Spinal cord (tissue), 10 donors: ENCODE results near the gene FAM168A. TPM values are rescaled to one million over a fixed set of nuclear protein-coding genes. Genes with fewer than 3 reads are reported as not detected.

ENCODE experiments used
- DNase-seq, 6 donors: peaks; one replicate each; pipeline versions ENCODE4 v3.0.0 to v3.0.0-alpha.2; 2013 to 2015; ENCODE audit warnings: low spot score in 6 of 6, low read depth in 4 of 6
- H3K27ac ChIP-seq: one replicate; pipeline ENCODE4 v1.5.1; 2013; ENCODE audit warnings: low read depth, low read length, control low read depth
- H3K27me3 ChIP-seq: one replicate; pipeline ENCODE4 v1.6.1; 2013; ENCODE audit warnings: low read length; ENCODE audit not compliant: control insufficient read depth, insufficient read depth
- H3K36me3 ChIP-seq: one replicate; pipeline ENCODE4 v1.6.1; 2013; ENCODE audit warnings: low read length; ENCODE audit not compliant: control insufficient read depth, insufficient read depth
- H3K4me1 ChIP-seq: one replicate; pipeline ENCODE4 v1.6.1; 2013; ENCODE audit warnings: low read length; ENCODE audit not compliant: control insufficient read depth, insufficient read depth
- H3K4me3 ChIP-seq: one replicate; pipeline ENCODE4 v1.5.1; 2013; ENCODE audit warnings: low read depth, low read length, control low read depth
- H3K9me3 ChIP-seq: one replicate; pipeline ENCODE4 v1.6.1; 2013; ENCODE audit warnings: low read length; ENCODE audit not compliant: control insufficient read depth, insufficient read depth
- WGBS: methylation state at CpG from one replicate; pipeline ENCODE4 v1.1.5; 2013; ENCODE audit warnings: missing lambda C conversion rate; ENCODE audit not compliant: insufficient coverage; 5-methylcytosine and 5-hydroxymethylcytosine counted together
- polyA plus RNA-seq, 2 donors: library from polyadenylated mRNA; unstranded; fragments of 120-200 nt; gene quantifications; one replicate each; pipeline ENCODE4 v1.2.1, GENCODE V29; 2013; ENCODE audit not compliant: insufficient read length in 2 of 2
- total RNA-seq, 2 donors: library from RNA; depleted of rRNA in 1 of 2; stranded (reverse); fragments of 120-200 nt in 1 of 2; fragments of >200 nt in 1 of 2; gene quantifications; one replicate each; pipeline versions ENCODE4 v1.2.3 to v1.2.4, GENCODE V29; 2013 to 2014
- donor health status: healthy.

Gene FAM168A
- total and polyA plus RNA-seq, 4 donors = 57.5 to 154 (median 103) TPM

DNA sequence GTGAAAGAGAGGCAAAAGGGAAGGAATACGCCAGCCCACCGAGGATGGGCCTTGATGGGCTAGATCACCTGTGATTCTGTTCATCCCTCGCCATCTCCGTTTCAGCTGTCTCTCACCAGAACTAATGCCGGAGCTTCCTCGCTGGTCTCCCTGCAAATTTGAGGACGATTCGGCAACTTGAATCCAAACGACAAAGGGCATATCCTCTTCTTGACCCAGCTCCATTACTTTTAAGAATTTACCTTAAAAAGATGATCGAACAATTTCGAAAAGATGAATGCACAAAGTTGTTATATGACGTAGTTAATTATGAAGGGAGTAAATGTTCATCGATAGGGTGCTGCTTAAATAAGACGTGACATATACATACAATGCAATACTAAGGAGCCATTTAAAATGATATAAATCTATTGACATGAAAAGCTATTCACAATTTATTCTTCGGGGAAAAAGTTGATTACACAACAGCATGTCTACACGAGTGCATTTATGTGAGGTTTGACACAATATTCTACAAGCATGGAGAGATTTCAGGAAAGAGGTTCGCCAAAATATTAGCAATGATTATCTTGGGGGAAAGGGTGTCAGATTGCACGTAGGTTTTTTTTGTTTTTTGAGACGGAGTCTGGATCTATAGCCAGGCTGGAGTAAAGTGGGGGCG is 937 bp upstream of the FAM168A start:
- Histone ChIP-seq H3K9me3 (no peaks in the 10 kb centered on the region), H3K4me1 (peaks cover 13% of the 10 kb centered on the region), H3K4me3 (peak overlapping the region; percentile 89), H3K27me3 (no peaks in the 10 kb centered on the region), H3K36me3 (no peaks in the 10 kb centered on the region), H3K27ac (peak overlapping the region; percentile 95)
- no peak for DNase-seq
- WGBS = 28% methylated on average over 9 of the region's 20 CpGs

DNA sequence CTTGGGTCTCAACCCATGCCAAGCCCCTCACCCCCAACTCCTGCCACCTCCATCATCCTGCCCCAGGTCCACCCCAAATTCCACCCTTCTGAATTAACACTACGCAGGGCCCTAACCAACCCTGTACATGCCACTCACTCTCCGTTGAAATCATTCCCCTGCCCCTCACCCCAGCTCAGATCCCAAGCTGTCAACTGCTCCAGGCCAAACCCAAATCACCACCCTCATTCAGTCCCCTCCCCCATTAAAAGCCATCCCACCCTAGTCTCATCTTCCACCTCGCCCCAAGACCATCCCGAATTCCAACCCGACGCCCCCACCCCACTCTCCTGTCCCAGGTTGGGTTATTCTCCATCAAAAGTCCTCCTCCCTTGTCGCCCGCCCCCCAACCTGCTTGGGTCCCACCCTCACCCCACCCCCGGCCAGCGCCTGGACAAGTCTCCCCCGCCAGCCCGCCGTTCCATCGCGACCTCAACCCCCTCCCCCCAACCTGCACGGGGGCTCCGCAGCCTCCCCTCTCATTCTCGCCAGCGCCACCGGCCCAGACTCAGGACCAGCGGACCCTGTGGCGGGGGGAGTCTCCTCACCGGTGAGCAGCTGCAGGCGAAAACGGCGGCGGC is 466 bp downstream of the FAM168A start:
- under 1% methylated on average over 12 of the region's 27 CpGs for WGBS
- H3K27me3 ChIP-seq = no peaks in the 10 kb centered on the region
- peaks cover 13% of the 10 kb centered on the region for H3K4me1 ChIP-seq
- no peaks in the 10 kb centered on the region for H3K36me3 ChIP-seq
- DNase-seq = peak in 2 of 6 donors; percentile 53 to 54
- peak overlapping the region; percentile 89 for H3K4me3 ChIP-seq
- H3K27ac ChIP-seq = peak overlapping the region; percentile 95
- H3K9me3 ChIP-seq = no peaks in the 10 kb centered on the region

- H3K4me1 ChIP-seq = peaks cover 13% of the 10 kb centered on the region
- peak overlapping the region; percentile 89 for H3K4me3 ChIP-seq
- H3K27me3 ChIP-seq = no peaks in the 10 kb centered on the region
- H3K36me3 ChIP-seq = no peaks in the 10 kb centered on the region
- H3K27ac ChIP-seq = no peak overlapping the region
- DNase-seq = no peak
- no peaks in the 10 kb centered on the region for H3K9me3 ChIP-seq
- WGBS = 80% methylated on average over 2 of the region's 2 CpGs
Measured at GRCh38 chr11:73596547-73596946, 1.4 kb downstream of the FAM168A start.

DNA sequence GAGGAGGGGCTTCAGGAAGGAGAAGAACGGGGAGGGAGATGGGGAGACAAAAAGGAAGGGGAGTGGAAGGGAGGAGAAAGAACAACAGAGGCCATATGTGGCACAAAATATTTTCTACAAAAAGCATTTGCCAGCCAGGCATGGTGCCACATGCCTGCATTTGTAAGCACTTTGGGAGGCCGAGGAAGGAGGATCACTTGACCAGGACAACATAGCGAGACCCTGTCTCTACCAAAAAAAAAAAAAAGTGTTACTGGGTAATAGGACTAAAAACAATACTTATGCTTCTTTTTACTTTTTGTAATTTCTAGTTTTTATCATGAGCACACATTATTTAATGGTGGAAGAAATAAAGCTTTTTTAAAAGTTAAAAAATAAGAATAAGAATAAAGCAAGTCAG is 5.3 kb downstream of the FAM168A start:
- Histone ChIP-seq H3K4me3 (no peak overlapping the region), H3K27me3 (no peaks in the 10 kb centered on the region), H3K27ac (no peak overlapping the region), H3K9me3 (no peaks in the 10 kb centered on the region), H3K4me1 (peaks cover 10% of the 10 kb centered on the region), H3K36me3 (no peaks in the 10 kb centered on the region)
- DNase-seq = no peak
- 83% methylated on average over 1 of the region's 3 CpGs for WGBS

- H3K9me3 ChIP-seq = no peaks in the 10 kb centered on the region
- H3K27ac ChIP-seq = no peak overlapping the region
- DNase-seq = no peak
- peaks cover 4% of the 10 kb centered on the region for H3K4me1 ChIP-seq
- H3K27me3 ChIP-seq = no peaks in the 10 kb centered on the region
- WGBS = 100% methylated on average over 1 of the region's 4 CpGs
- H3K4me3 ChIP-seq = no peak overlapping the region
- no peaks in the 10 kb centered on the region for H3K36me3 ChIP-seq
Measured at GRCh38 chr11:73591743-73592142, 6.2 kb downstream of the FAM168A start.

GRCh38 chr11:73590991-73591390 is 6.9 kb downstream of the FAM168A start:
- 20% methylated on average over 1 of the region's 7 CpGs for WGBS
- Histone ChIP-seq H3K4me1 (no peaks in the 10 kb centered on the region), H3K4me3 (no peak overlapping the region), H3K27ac (no peak overlapping the region), H3K27me3 (no peaks in the 10 kb centered on the region), H3K36me3 (no peaks in the 10 kb centered on the region), H3K9me3 (no peaks in the 10 kb centered on the region)
- DNase-seq = no peak

- no peaks in the 10 kb centered on the region for H3K4me1 ChIP-seq
- DNase-seq = no peak
- H3K27ac ChIP-seq = no peak overlapping the region
- no peak overlapping the region for H3K4me3 ChIP-seq
- H3K27me3 ChIP-seq = no peaks in the 10 kb centered on the region
- no CpG with 5 or more reads among the region's 1 CpG for WGBS
- no peaks in the 10 kb centered on the region for H3K9me3 ChIP-seq
- H3K36me3 ChIP-seq = no peaks in the 10 kb centered on the region
Measured at GRCh38 chr11:73586791-73587190, 11.1 kb downstream of the FAM168A start.

DNA sequence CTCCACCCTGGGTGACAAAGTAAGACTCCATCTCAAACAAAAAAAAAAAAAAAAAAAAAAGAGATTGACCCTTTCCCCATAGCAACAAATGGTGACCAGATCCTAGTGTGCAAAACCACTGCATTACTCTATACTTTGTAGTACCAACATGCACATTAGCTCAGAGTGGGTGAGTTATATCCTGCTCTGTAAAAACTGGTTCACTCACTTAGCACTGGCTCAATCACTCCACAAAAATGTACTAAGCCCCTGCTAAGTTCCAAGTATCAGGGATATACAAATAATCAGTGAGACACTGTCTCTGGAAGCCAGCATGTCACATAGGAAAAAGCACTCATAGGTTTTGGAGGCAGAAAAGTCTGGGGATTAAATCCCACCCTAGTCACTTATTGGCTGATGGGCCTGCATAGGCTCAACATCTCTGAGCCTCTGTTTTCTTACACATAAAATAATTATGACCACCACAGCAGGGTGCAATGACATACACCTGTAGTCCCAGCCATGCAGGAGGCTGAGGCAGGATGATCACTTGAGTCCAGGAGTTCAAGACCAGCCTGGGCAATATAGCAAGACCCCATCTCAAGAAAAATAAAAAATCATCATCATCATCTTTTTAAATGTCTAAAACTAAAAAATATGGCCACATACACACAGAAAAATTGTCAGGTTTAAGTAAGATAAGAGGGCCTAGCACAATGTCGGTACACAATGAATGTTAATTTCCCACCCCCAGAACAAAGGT is 11.9 kb downstream of the FAM168A start:
- no CpG with 5 or more reads among the region's 1 CpG for WGBS
- H3K27me3 ChIP-seq = no peaks in the 10 kb centered on the region
- no peaks in the 10 kb centered on the region for H3K9me3 ChIP-seq
- H3K27ac ChIP-seq = no peak overlapping the region
- DNase-seq = no peak
- H3K4me1 ChIP-seq = no peaks in the 10 kb centered on the region
- no peak overlapping the region for H3K4me3 ChIP-seq
- no peaks in the 10 kb centered on the region for H3K36me3 ChIP-seq

- WGBS = no CpG with 5 or more reads among the region's 3 CpGs
- H3K4me3 ChIP-seq = no peak overlapping the region
- H3K4me1 ChIP-seq = no peaks in the 10 kb centered on the region
- no peaks in the 10 kb centered on the region for H3K27me3 ChIP-seq
- peaks cover 3% of the 10 kb centered on the region for H3K36me3 ChIP-seq
- H3K9me3 ChIP-seq = no peaks in the 10 kb centered on the region
- no peak overlapping the region for H3K27ac ChIP-seq
- DNase-seq = no peak
Measured at GRCh38 chr11:73584831-73585230, 13.1 kb downstream of the FAM168A start.
